Transverse colon (tissue), 4 donors: Measurements from ENCODE around the gene FBXL13.
"Not testable (repeated sequence)": the region's sequence is repeated elsewhere in the genome, so short reads cannot be mapped to it uniquely, and the experiment has no call there.

Experiments used
- CTCF ChIP-seq, 5 experiments: fragments of 200-600 bp in 3 of 5; fragments of 450-650 bp in 2 of 5; sonication (generic) in 3 of 5; IDR thresholded peaks; 1 replicate in 2 of 5; 2 replicates in 3 of 5; pipeline ENCODE4 v1.5.1; 2016 to 2017; ENCODE audit warnings: antibody characterized with exemption in 5 of 5, inconsistent platforms in 3 of 5, mild to moderate bottlenecking in 2 of 5, moderate library complexity in 1 of 5
- POLR2AphosphoS5 ChIP-seq, 3 donors: sonication (generic); formaldehyde crosslinking; IDR thresholded peaks; one replicate each; pipeline ENCODE4 v1.6.1; 2016; ENCODE audit warnings: antibody characterized with exemption in 3 of 3

- not testable (repeated sequence) for TF ChIP-seq CTCF, POLR2AphosphoS5 (IDR thresholded peaks at IDR 0.05)
Measured at GRCh38 chr7:102791367-102791766, 283.2 kb downstream of the FBXL13 start.
